ENCODE data around the gene NPAS4. TPM values are rescaled to one million over a fixed set of nuclear protein-coding genes. Genes with fewer than 3 reads are reported as not detected.

Gene NPAS4
- total and polyA plus RNA-seq, 2 of the 13 experiments (the other 11 are each of a cell fraction or from before 2014, with no cell fraction given): not detected

- TF ChIP-seq, protein P1, sequence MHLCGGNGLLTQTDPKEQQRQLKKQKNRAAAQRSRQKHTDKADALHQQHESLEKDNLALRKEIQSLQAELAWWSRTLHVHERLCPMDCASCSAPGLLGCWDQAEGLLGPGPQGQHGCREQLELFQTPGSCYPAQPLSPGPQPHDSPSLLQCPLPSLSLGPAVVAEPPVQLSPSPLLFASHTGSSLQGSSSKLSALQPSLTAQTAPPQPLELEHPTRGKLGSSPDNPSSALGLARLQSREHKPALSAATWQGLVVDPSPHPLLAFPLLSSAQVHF (CRISPR knock-in tag; IDR thresholded peaks at IDR 0.05): peak; percentile 100
- no peak for TF ChIP-seq FOXK2 (IDR thresholded peaks at IDR 0.05)
- TF ChIP-seq ZMAT5 (CRISPR knock-in tag; IDR thresholded peaks at IDR 0.05; ENCODE audit: borderline replicate concordance, low read depth): peak; percentile 100
- peak; percentile 100 for TF ChIP-seq PITX1 (CRISPR knock-in tag; IDR thresholded peaks at IDR 0.05)
- TF ChIP-seq ZNF296 (CRISPR knock-in tag; conservative IDR thresholded peaks at IDR 0.05): peak; percentile 100
- peak; percentile 100 for TF ChIP-seq HOXA5 (CRISPR knock-in tag; IDR thresholded peaks at IDR 0.05)
- TF ChIP-seq YEATS4 (CRISPR knock-in tag; IDR thresholded peaks at IDR 0.05; ENCODE audit: borderline replicate concordance): peak; percentile 100
- peak; percentile 100 for TF ChIP-seq HMG20A (CRISPR knock-in tag; IDR thresholded peaks at IDR 0.05; ENCODE audit: borderline replicate concordance)
- TF ChIP-seq PRDM15 (CRISPR knock-in tag; IDR thresholded peaks at IDR 0.05): peak; percentile 97
- TF ChIP-seq ZNF17 (CRISPR knock-in tag; IDR thresholded peaks at IDR 0.05): peak; percentile 100
- TF ChIP-seq, protein P2, sequence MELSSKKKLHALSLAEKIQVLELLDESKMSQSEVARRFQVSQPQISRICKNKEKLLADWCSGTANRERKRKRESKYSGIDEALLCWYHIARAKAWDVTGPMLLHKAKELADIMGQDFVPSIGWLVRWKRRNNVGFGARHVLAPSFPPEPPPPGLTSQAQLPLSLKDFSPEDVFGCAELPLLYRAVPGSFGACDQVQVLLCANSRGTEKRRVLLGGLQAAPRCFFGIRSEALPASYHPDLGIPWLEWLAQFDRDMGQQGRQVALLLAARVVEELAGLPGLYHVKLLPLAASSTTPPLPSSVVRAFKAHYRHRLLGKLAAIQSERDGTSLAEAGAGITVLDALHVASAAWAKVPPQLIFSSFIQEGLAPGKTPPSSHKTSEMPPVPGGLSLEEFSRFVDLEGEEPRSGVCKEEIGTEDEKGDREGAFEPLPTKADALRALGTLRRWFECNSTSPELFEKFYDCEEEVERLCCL (CRISPR knock-in tag; IDR thresholded peaks at IDR 0.05; ENCODE audit: borderline replicate concordance): peak; percentile 100
- TF ChIP-seq, protein P3, sequence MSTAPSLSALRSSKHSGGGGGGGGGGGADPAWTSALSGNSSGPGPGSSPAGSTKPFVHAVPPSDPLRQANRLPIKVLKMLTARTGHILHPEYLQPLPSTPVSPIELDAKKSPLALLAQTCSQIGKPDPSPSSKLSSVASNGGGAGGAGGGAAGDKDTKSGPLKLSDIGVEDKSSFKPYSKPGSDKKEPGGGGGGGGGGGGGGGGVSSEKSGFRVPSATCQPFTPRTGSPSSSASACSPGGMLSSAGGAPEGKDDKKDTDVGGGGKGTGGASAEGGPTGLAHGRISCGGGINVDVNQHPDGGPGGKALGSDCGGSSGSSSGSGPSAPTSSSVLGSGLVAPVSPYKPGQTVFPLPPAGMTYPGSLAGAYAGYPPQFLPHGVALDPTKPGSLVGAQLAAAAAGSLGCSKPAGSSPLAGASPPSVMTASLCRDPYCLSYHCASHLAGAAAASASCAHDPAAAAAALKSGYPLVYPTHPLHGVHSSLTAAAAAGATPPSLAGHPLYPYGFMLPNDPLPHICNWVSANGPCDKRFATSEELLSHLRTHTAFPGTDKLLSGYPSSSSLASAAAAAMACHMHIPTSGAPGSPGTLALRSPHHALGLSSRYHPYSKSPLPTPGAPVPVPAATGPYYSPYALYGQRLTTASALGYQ (CRISPR knock-in tag; IDR thresholded peaks at IDR 0.05): peak; percentile 100
- TF ChIP-seq TOE1 (CRISPR knock-in tag; IDR thresholded peaks at IDR 0.05): peak; percentile 100
- peak; percentile 100 for TF ChIP-seq NR3C1 (CRISPR knock-in tag; IDR thresholded peaks at IDR 0.05)
- TF ChIP-seq SATB2 (CRISPR knock-in tag; IDR thresholded peaks at IDR 0.05): peak; percentile 100
- no peak for TF ChIP-seq FOXA1 (IDR thresholded peaks at IDR 0.05)
- peak; percentile 97 for TF ChIP-seq FOXA1 (CRISPR knock-in tag; IDR thresholded peaks at IDR 0.05)
- peak; percentile 100 for TF ChIP-seq ZNF772 (CRISPR knock-in tag; IDR thresholded peaks at IDR 0.05)
Observed at GRCh38 chr11:66421492-66422205, 814 bp downstream of the NPAS4 start (continued).

Data from HepG2 (cell line).